ENCODE measurements around the gene XPO6. TPM values are rescaled to one million over a fixed set of nuclear protein-coding genes. Genes with fewer than 3 reads are reported as not detected.

The XPO6 gene
- total and polyA plus RNA-seq, 2 of the 13 experiments (the other 11 are each of a cell fraction or from before 2014, with no cell fraction given), result 109 to 129 TPM

- TF ChIP-seq, protein P1, sequence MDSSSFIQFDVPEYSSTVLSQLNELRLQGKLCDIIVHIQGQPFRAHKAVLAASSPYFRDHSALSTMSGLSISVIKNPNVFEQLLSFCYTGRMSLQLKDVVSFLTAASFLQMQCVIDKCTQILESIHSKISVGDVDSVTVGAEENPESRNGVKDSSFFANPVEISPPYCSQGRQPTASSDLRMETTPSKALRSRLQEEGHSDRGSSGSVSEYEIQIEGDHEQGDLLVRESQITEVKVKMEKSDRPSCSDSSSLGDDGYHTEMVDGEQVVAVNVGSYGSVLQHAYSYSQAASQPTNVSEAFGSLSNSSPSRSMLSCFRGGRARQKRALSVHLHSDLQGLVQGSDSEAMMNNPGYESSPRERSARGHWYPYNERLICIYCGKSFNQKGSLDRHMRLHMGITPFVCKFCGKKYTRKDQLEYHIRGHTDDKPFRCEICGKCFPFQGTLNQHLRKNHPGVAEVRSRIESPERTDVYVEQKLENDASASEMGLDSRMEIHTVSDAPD (CRISPR knock-in tag; IDR thresholded peaks at IDR 0.05), result no peak
- TF ChIP-seq, protein P2, sequence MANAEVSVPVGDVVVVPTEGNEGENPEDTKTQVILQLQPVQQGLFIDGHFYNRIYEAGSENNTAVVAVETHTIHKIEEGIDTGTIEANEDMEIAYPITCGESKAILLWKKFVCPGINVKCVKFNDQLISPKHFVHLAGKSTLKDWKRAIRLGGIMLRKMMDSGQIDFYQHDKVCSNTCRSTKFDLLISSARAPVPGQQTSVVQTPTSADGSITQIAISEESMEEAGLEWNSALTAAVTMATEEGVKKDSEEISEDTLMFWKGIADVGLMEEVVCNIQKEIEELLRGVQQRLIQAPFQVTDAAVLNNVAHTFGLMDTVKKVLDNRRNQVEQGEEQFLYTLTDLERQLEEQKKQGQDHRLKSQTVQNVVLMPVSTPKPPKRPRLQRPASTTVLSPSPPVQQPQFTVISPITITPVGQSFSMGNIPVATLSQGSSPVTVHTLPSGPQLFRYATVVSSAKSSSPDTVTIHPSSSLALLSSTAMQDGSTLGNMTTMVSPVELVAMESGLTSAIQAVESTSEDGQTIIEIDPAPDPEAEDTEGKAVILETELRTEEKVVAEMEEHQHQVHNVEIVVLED (CRISPR knock-in tag; IDR thresholded peaks at IDR 0.05; ENCODE audit: borderline replicate concordance), result no peak
- no peak for TF ChIP-seq ZNF124 (CRISPR knock-in tag; IDR thresholded peaks at IDR 0.05)
- no peak for TF ChIP-seq REPIN1 (CRISPR knock-in tag; IDR thresholded peaks at IDR 0.05; ENCODE audit: borderline replicate concordance, low read depth)
- no peak for TF ChIP-seq MTF2 (CRISPR knock-in tag; IDR thresholded peaks at IDR 0.05; ENCODE audit: borderline replicate concordance)
- no peak for TF ChIP-seq NFRKB (IDR thresholded peaks at IDR 0.05)
- TF ChIP-seq PATZ1 (CRISPR knock-in tag; IDR thresholded peaks at IDR 0.05), result no peak
- no peak for TF ChIP-seq ZBTB43 (CRISPR knock-in tag; conservative IDR thresholded peaks at IDR 0.05)
- TF ChIP-seq RERE (CRISPR knock-in tag; IDR thresholded peaks at IDR 0.05; ENCODE audit: low read depth), result no peak
- no peak for TF ChIP-seq CREM (IDR thresholded peaks at IDR 0.05)
- no peak for TF ChIP-seq CREM (CRISPR knock-in tag; IDR thresholded peaks at IDR 0.05)
These were observed 42.7 kb downstream of the XPO6 start (continued) for GRCh38 chr16:28168991-28169554.
